Parathyroid adenoma (tissue), 2 donors: ENCODE data around the gene ZNHIT1.

Experiments
- H2AFZ ChIP-seq: fragments of 300-600 bp; sonication (generic); one replicate; pipeline ENCODE4 v1.7.0; 2017; ENCODE audit warnings: antibody characterized with exemption, mild to moderate bottlenecking
- H3K27ac ChIP-seq: fragments of 300-600 bp; sonication (generic); one replicate; pipeline ENCODE4 v1.7.0; 2017
- H3K27me3 ChIP-seq: fragments of 300-600 bp; sonication (generic); one replicate; pipeline ENCODE4 v1.7.0; 2017; ENCODE audit warnings: low read length; ENCODE audit not compliant: control insufficient read depth, insufficient read depth
- H3K36me3 ChIP-seq: fragments of 300-600 bp; sonication (generic); one replicate; pipeline ENCODE4 v1.7.0; 2017; ENCODE audit warnings: low read length; ENCODE audit not compliant: control insufficient read depth, insufficient read depth
- H3K4me1 ChIP-seq: fragments of 300-600 bp; sonication (generic); one replicate; pipeline ENCODE4 v1.7.0; 2017; ENCODE audit warnings: control low read depth
- H3K4me2 ChIP-seq: fragments of 300-600 bp; sonication (generic); one replicate; pipeline ENCODE4 v1.7.0; 2017; ENCODE audit warnings: low read length
- H3K4me3 ChIP-seq: fragments of 300-600 bp; sonication (generic); one replicate; pipeline ENCODE4 v1.7.0; 2017; ENCODE audit warnings: low read depth, low read length
- H3K79me2 ChIP-seq: fragments of 300-600 bp; sonication (generic); one replicate; pipeline ENCODE4 v1.7.0; 2017; ENCODE audit warnings: control low read depth
- H3K9ac ChIP-seq: fragments of 300-600 bp; sonication (generic); one replicate; pipeline ENCODE4 v1.7.0; 2017; ENCODE audit warnings: mild to moderate bottlenecking
- H3K9me3 ChIP-seq: fragments of 300-600 bp; sonication (generic); one replicate; pipeline ENCODE4 v1.7.0; 2017; ENCODE audit warnings: low read length; ENCODE audit not compliant: control insufficient read depth
- TF ChIP-seq, protein P1 (sequence below): fragments of 300-600 bp; sonication (generic); IDR thresholded peaks from one replicate; pipeline ENCODE4 v1.7.0; 2017; ENCODE audit warnings: antibody characterized with exemption, mild to moderate bottlenecking
- donor health status: primary hyperparathyroidism.

The ZNHIT1 gene

DNA sequence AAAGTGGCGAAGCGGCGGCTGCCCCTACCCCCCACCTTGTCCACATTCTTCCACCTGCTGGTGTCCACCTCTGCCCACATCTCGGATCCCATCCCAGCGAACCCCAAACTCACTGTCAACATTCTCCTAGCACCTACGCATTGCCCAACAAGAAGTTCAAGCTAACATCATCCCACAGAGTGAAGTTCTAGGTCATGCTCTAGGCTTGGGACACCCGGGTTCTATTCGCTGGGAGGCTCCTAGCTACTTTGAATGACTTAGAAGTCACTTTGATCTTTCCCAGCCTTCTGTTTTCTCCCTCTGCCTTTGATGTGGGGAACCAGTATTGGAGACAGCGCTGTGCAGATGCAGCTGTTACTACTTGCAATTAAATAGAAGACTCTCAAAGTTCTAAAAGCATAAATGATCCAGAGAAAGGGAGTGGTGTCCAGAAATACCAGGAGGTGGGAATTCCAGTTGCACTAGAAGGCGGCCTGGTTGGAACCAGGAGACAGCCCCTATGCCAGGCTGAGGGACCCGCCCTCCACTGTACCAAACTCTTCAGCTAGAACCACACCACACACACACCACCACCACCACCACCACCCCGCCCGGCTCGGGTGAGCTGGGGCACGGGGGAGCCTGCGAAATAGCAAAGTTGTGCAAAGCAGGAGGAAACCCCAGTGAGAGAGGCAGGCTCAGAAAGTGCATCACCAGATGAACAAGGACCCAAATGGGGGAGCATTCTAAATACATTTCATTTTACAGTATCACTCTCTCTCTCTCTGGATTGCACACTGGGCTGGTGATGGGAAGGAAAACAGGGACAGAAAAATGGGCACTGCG, 47.1 kb upstream of the ZNHIT1 start:
- H3K4me1 ChIP-seq, result peaks cover 14% of the 10 kb centered on the region
- peaks cover 34% of the 10 kb centered on the region for H3K27me3 ChIP-seq
- H2AFZ ChIP-seq, result no peak overlapping the region
- no peak overlapping the region for H3K27ac ChIP-seq
- H3K79me2 ChIP-seq, result no peaks in the 10 kb centered on the region
- no peaks in the 10 kb centered on the region for H3K9me3 ChIP-seq
- H3K4me2 ChIP-seq, result no peak overlapping the region
- no peak overlapping the region for H3K9ac ChIP-seq
- no peak overlapping the region for H3K4me3 ChIP-seq
- TF ChIP-seq, protein P1, sequence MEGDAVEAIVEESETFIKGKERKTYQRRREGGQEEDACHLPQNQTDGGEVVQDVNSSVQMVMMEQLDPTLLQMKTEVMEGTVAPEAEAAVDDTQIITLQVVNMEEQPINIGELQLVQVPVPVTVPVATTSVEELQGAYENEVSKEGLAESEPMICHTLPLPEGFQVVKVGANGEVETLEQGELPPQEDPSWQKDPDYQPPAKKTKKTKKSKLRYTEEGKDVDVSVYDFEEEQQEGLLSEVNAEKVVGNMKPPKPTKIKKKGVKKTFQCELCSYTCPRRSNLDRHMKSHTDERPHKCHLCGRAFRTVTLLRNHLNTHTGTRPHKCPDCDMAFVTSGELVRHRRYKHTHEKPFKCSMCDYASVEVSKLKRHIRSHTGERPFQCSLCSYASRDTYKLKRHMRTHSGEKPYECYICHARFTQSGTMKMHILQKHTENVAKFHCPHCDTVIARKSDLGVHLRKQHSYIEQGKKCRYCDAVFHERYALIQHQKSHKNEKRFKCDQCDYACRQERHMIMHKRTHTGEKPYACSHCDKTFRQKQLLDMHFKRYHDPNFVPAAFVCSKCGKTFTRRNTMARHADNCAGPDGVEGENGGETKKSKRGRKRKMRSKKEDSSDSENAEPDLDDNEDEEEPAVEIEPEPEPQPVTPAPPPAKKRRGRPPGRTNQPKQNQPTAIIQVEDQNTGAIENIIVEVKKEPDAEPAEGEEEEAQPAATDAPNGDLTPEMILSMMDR, result no peak
- H3K36me3 ChIP-seq, result no peaks in the 10 kb centered on the region

DNA sequence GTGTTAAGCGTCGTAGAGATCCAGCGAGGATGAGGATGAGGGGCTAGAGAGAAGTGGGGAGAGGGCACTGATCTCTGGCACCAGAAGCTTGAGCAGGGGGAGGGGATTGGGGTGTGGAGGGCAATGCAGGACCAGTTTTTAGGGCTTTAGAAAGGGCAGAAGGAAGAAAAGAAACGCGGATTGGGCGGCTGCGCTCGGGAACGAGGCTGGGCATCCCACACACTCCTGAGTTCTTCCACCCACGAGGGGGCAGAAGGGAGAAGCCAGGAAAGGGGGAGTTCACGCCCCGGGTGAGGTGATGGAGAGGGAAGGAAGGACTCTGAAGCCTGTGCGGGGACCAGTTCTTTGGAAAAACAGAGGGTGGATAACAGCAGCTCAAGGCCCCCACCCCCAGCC, 46.5 kb upstream of the ZNHIT1 start:
- Histone ChIP-seq H3K79me2 (no peaks in the 10 kb centered on the region), H2AFZ (no peak overlapping the region), H3K4me2 (no peak overlapping the region), H3K9me3 (no peaks in the 10 kb centered on the region), H3K4me1 (peaks cover 12% of the 10 kb centered on the region), H3K9ac (no peak overlapping the region), H3K27me3 (peaks cover 34% of the 10 kb centered on the region), H3K36me3 (no peaks in the 10 kb centered on the region), H3K4me3 (no peak overlapping the region), H3K27ac (no peak overlapping the region)
- TF ChIP-seq, protein P1, result peak; percentile 10

DNA sequence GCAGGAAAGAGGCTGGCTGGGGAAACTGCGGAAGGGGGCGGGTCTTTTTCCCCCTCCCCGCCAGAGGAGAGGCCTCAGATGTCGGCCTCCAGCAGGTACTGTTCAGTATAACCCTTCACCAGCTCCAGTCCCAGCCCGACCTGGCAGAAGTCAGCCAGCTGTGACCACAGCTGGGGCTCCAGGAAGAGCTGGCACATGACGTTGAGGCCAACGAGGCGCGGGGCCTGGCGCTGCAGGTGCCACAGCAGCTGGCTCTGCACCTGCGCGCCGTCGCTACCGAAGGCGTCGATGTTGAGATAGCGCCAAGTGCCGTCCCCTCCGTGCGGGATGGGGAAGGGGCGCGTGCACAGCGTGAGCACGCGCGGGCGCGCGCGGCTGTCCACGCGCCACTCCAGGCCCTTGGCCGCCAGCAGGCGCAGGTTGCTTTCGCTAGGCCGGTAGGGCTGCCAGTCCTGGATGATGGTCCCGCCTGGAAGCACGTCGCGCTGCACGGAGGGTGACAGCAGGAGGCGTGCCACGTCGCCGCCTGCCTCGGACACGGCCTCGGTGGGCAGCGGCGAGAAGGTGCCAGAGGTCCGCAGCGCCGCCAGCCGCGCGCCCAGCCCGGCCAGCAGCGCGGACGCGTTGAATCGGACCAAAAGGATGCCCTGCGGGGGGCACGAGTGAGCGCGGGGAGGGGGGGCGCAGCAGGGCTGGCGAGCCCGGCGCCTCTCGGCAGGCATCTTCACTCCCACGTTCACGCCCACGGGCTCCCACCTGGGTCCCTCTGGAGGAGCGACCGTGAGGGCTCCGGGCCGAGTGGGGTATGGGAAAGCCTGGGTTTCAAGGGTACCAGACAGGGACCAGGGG, 45.7 kb upstream of the ZNHIT1 start:
- Histone ChIP-seq H3K9me3 (no peaks in the 10 kb centered on the region), H3K36me3 (no peaks in the 10 kb centered on the region), H3K79me2 (no peaks in the 10 kb centered on the region), H3K27ac (no peak overlapping the region), H3K4me3 (no peak overlapping the region), H3K4me2 (peak overlapping the region; percentile 33), H3K9ac (no peak overlapping the region), H2AFZ (peak overlapping the region; percentile 13), H3K27me3 (peaks cover 34% of the 10 kb centered on the region), H3K4me1 (peaks cover 12% of the 10 kb centered on the region)
- TF ChIP-seq, protein P1, result no peak

DNA sequence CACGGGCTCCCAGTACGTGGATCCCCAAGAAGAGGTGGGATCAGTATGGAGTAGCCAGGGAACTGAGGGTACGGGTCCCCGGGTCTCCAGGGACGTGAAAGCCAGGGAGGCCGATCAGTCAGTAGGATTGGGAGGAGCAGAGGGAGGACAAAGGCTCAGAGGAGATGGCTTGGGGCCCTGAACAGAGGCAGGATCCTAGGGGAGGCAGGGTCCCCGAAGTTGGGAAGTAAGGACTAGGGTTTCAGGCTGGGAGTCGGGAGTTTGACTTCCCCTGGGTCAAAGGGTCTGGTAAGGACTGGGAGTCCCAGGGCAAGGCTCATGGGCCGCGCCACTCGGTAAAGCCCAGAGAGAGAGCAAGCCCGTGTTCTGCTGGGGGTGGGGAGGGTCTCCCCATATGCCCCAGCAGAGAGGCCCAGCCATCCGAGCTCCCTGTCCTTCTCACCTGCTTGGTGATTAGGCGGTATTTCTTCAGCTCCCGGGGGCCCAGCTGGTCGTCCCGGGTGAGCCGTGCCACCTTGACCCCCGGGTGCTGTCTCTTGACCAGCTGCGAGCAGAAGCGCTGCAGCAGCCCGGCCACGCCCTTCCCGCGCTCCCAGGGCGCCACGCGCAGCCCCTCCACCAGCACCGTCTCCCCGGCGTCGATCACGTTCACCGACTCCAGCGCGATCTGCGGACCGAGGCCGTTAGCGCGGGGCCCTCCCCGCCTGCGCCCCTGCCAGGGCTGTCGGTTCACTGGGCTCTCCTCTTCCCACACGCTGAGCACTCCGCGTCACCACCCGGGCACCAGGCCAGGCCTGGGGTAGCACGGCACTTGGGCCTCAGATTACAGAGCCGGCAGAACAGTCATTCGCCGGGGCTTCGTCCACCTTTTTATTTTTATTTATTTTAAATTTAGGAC, 44.9 kb upstream of the ZNHIT1 start:
- Histone ChIP-seq H2AFZ (peak overlapping the region; percentile 36), H3K4me1 (peaks cover 12% of the 10 kb centered on the region), H3K36me3 (no peaks in the 10 kb centered on the region), H3K4me3 (no peak overlapping the region), H3K79me2 (no peaks in the 10 kb centered on the region), H3K4me2 (peak overlapping the region; percentile 18), H3K9me3 (no peaks in the 10 kb centered on the region), H3K27me3 (peaks cover 34% of the 10 kb centered on the region), H3K27ac (no peak overlapping the region), H3K9ac (no peak overlapping the region)
- TF ChIP-seq, protein P1, result no peak
